AG04450 (cell line): Measurements from ENCODE around the gene RIC1. TPM values are rescaled to one million over a fixed set of nuclear protein-coding genes. Genes with fewer than 3 reads are reported as not detected.
A peak's percentile ranks its signal among the peaks of the same experiment; 100 is the strongest.
"Not testable (repeated sequence)": the region's sequence is repeated elsewhere in the genome, so short reads cannot be mapped to it uniquely, and the experiment has no call there.

ENCODE experiments used
- CTCF ChIA-PET: fragments of 300-600, 350-600 bp; formaldehyde crosslinking; extraction: SDS; loops from one replicate; lab custom pipeline; 2022; ENCODE audit warnings: antibody characterized with exemption, inconsistent platforms; lab: Charles Lee
- POLR2A ChIA-PET: fragments of 350-600 bp; formaldehyde crosslinking; extraction: SDS; loops from one replicate; lab custom pipeline; 2021; ENCODE audit warnings: antibody characterized with exemption, inconsistent platforms; lab: Yijun Ruan, JAX
- DNase-seq: peaks from one replicate; pipeline ENCODE4 v3.0.0-alpha.2; 2011; ENCODE audit warnings: low read depth, low spot score
- H3K27ac ChIP-seq: one replicate; pipeline ENCODE4 v1.5.1; 2012; ENCODE audit warnings: low read depth, low read length, control low read depth
- H3K27me3 ChIP-seq: one replicate; pipeline ENCODE4 v1.6.0; 2012; ENCODE audit warnings: low read length; ENCODE audit not compliant: control insufficient read depth, insufficient read depth
- H3K4me3 ChIP-seq: 2 replicates; pipeline ENCODE4 v1.5.1; 2011; ENCODE audit warnings: mild to moderate bottlenecking, low read depth, low read length, control low read depth
- H3K9me3 ChIP-seq: 2 replicates; pipeline ENCODE4 v1.5.1; 2012; ENCODE audit warnings: low read length; ENCODE audit not compliant: control insufficient read depth, insufficient read depth
- CTCF ChIP-seq: IDR thresholded peaks from 2 replicates; pipeline ENCODE4 v1.5.1; 2011; ENCODE audit warnings: low read depth, low read length, control low read depth, inconsistent platforms
- polyA minus RNA-seq: library from RNA; depleted of rRNA, polyadenylated mRNA; stranded (reverse); fragments of >200 nt; gene quantifications from 2 replicates; pipeline ENCODE4 v1.2.3, GENCODE V29; 2011; rRNA and poly(A)+ RNA removed
- polyA plus RNA-seq: library from polyadenylated mRNA; depleted of rRNA; stranded (reverse); fragments of >200 nt; gene quantifications from 2 replicates; pipeline ENCODE4 v1.2.3, GENCODE V29; 2011; rRNA removed

The RIC1 gene
- polyA plus RNA-seq (60.6 and 65.4 TPM in 2 replicates), polyA minus RNA-seq (107 and 128 TPM in 2 replicates)

GRCh38 chr9:5628530-5629311, at the start of gene RIC1:
TSS of gene RIC1 (plus strand) at chr9:5629107. CDS start at chr9:5629310, 203 bp downstream.
- POLR2A ChIA-PET: interaction anchor here (0.5 to 1.4 kb wide), 16 partner anchors 28 to 1366 kb away, joined by 3 to 10 read pairs (median 3); partner anchors contain the start of genes CD274 and PDCD1LG2
- Histone ChIP-seq H3K27ac (peak within 1 kb of the TSS; percentile 90), H3K27me3 (no peaks in the 10 kb centered on the region), H3K9me3 (peaks cover 5% of the 10 kb centered on the region; the same call in 1 of the 2 replicates), H3K4me3 (peak within 1 kb of the TSS; percentile 85)
- CTCF ChIA-PET: interaction anchor here (0.6 to 2.0 kb wide), 4 partner anchors 11 to 148 kb away, joined by 3 to 7 read pairs (median 4); no protein-coding TSS in a partner anchor
- no peak for TF ChIP-seq CTCF
- peak; percentile 69 for DNase-seq

GRCh38 chr9:5579881-5580280, 49.0 kb upstream of the RIC1 start:
- Histone ChIP-seq H3K27me3 (no peaks in the 10 kb centered on the region), H3K27ac (no peak overlapping the region), H3K9me3 (no peaks in the 10 kb centered on the region), H3K4me3 (no peak overlapping the region)
- ChIA-PET POLR2A (no interaction called here), CTCF (interaction anchor here (0.6 kb wide), 1 partner anchor 10 kb away, joined by 4 read pairs; no protein-coding TSS in a partner anchor)
- no peak for DNase-seq
- TF ChIP-seq CTCF: no peak

- TF ChIP-seq CTCF: no peak
- H3K9me3 ChIP-seq: no peaks in the 10 kb centered on the region
- H3K27ac ChIP-seq: no peak overlapping the region
- no peak for DNase-seq
- CTCF ChIA-PET: no interaction called here
- no peaks in the 10 kb centered on the region for H3K27me3 ChIP-seq
- POLR2A ChIA-PET: no interaction called here
- H3K4me3 ChIP-seq: no peak overlapping the region
These were observed 48.3 kb upstream of the RIC1 start for GRCh38 chr9:5580650-5581049.

- H3K27ac ChIP-seq, H3K9me3 ChIP-seq, DNase-seq, H3K27me3 ChIP-seq, H3K4me3 ChIP-seq: not testable (repeated sequence)
- CTCF ChIA-PET: interaction anchor here (1.1 kb wide), 1 partner anchor 18 kb away, joined by 5 read pairs; no protein-coding TSS in a partner anchor
- POLR2A ChIA-PET: interaction anchor here (1.9 kb wide), 1 partner anchor 131 kb away, joined by 7 read pairs; the partner anchor contains the start of gene CD274
These were observed 47.2 kb upstream of the RIC1 start for GRCh38 chr9:5581706-5582105.

- H3K4me3 ChIP-seq: no peak overlapping the region
- TF ChIP-seq CTCF: no peak
- CTCF ChIA-PET: interaction anchor here (0.8 to 1.8 kb wide), 5 partner anchors 17 to 820 kb away, joined by 3 to 7 read pairs (median 5); partner anchors contain the start of gene CD274
- H3K27me3 ChIP-seq: no peaks in the 10 kb centered on the region
- H3K9me3 ChIP-seq: no peaks in the 10 kb centered on the region
- POLR2A ChIA-PET: interaction anchor here (0.7 to 2.8 kb wide), 7 partner anchors 25 to 132 kb away, joined by 3 to 24 read pairs (median 5); partner anchors contain the start of genes CD274, PDCD1LG2 and RIC1
- peak overlapping the region; percentile 93 for H3K27ac ChIP-seq
- peak; percentile 56 for DNase-seq
These were observed 46.1 kb upstream of the RIC1 start for GRCh38 chr9:5582835-5583195.
